Mucosa of stomach (tissue), 1 donor: ENCODE measurements around the gene OCIAD2.

ENCODE experiments used
- H3K27me3 ChIP-seq: one replicate; pipeline ENCODE4 v1.7.0; 2013; ENCODE audit warnings: mild to moderate bottlenecking, low read length; ENCODE audit not compliant: control insufficient read depth, insufficient read depth
- H3K36me3 ChIP-seq: one replicate; pipeline ENCODE4 v1.7.0; 2013; ENCODE audit warnings: low read length; ENCODE audit not compliant: control insufficient read depth, insufficient read depth
- H3K4me1 ChIP-seq: one replicate; pipeline ENCODE4 v1.7.0; 2013; ENCODE audit warnings: mild to moderate bottlenecking, low read length; ENCODE audit not compliant: control insufficient read depth, insufficient read depth
- H3K4me3 ChIP-seq: one replicate; pipeline ENCODE4 v1.7.0; 2013; ENCODE audit warnings: low read length
- H3K9ac ChIP-seq: one replicate; pipeline ENCODE4 v1.7.0; 2013; ENCODE audit warnings: mild to moderate bottlenecking, low read length, moderate library complexity
- H3K9me3 ChIP-seq: one replicate; pipeline ENCODE4 v1.7.0; 2013; ENCODE audit warnings: mild to moderate bottlenecking, low read length, moderate library complexity; ENCODE audit not compliant: control insufficient read depth
- donor health status: Pancreatic carcinoma.

The OCIAD2 gene

GRCh38 chr4:48841045-48841827 lies 65.3 kb downstream of the OCIAD2 start:
- peaks cover 5% of the 10 kb centered on the region for H3K36me3 ChIP-seq
- H3K9me3 ChIP-seq = no peaks in the 10 kb centered on the region
- H3K4me3 ChIP-seq = no peak overlapping the region
- no peak overlapping the region for H3K9ac ChIP-seq
- no peaks in the 10 kb centered on the region for H3K27me3 ChIP-seq
- no peaks in the 10 kb centered on the region for H3K4me1 ChIP-seq

- Histone ChIP-seq H3K4me1 (no peaks in the 10 kb centered on the region), H3K36me3 (peaks cover 9% of the 10 kb centered on the region), H3K4me3 (no peak overlapping the region)
Measured at GRCh38 chr4:48836658-48837057, 69.9 kb downstream of the OCIAD2 start.

More at GRCh38 chr4:48836658-48837057, 69.9 kb downstream of the OCIAD2 start:
- H3K9me3 ChIP-seq = no peaks in the 10 kb centered on the region
- no peaks in the 10 kb centered on the region for H3K27me3 ChIP-seq
- H3K9ac ChIP-seq = no peak overlapping the region
